GM10248 (cell line): ENCODE results near the gene TAF6L.

Experiments used
- CTCF ChIA-PET: fragments of 300-600 bp; sonication (Branson Sonifier 250); formaldehyde crosslinking; extraction: SDS; loops from one replicate; lab custom pipeline; 2021; ENCODE audit warnings: antibody characterized with exemption; lab: Yijun Ruan, JAX
- POLR2A ChIA-PET: fragments of 350-650 bp; sonication (Branson Sonifier 250); formaldehyde crosslinking; extraction: SDS; loops from one replicate; lab custom pipeline; 2020; ENCODE audit warnings: antibody characterized with exemption; lab: Yijun Ruan, JAX
- DNase-seq: peaks from one replicate; pipeline ENCODE4 v3.0.0; 2012; ENCODE audit errors: extremely low spot score
- TF ChIP-seq, protein P1 (sequence below): IDR thresholded peaks from 2 replicates; pipeline ENCODE4 v1.5.1; 2012; ENCODE audit warnings: mild to moderate bottlenecking, low read depth; ENCODE audit errors: extremely low read depth, missing control alignments, control extremely low read depth

The TAF6L gene

DNA sequence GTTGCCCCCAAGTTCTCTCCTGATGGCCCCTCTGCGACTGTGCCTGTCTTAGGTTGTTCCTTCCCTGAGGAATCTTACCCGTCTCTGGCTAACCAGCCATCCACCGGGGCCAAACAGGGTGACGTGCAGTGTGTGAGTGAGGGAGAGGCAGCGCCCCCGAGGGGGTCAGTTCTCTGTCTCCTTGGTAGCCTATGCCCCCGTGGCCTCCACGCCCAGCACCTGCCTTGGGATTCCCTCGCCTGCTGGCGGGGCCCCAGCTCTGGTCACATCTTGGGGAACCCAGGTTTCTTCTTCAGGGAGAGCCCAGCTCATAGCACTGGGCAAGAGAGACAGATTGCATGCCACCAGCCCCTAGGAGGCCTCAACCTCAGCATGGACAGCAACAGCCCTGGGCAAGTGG is 28.3 kb downstream of the TAF6L start:
- TF ChIP-seq, protein P1, sequence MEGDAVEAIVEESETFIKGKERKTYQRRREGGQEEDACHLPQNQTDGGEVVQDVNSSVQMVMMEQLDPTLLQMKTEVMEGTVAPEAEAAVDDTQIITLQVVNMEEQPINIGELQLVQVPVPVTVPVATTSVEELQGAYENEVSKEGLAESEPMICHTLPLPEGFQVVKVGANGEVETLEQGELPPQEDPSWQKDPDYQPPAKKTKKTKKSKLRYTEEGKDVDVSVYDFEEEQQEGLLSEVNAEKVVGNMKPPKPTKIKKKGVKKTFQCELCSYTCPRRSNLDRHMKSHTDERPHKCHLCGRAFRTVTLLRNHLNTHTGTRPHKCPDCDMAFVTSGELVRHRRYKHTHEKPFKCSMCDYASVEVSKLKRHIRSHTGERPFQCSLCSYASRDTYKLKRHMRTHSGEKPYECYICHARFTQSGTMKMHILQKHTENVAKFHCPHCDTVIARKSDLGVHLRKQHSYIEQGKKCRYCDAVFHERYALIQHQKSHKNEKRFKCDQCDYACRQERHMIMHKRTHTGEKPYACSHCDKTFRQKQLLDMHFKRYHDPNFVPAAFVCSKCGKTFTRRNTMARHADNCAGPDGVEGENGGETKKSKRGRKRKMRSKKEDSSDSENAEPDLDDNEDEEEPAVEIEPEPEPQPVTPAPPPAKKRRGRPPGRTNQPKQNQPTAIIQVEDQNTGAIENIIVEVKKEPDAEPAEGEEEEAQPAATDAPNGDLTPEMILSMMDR: no peak
- ChIA-PET POLR2A (interaction anchor here (0.6 to 3.2 kb wide), 4 partner anchors 8 to 208 kb away, joined by 3 to 28 read pairs (median 14); partner anchors contain the start of genes TMEM223, TUT1 and WDR74), CTCF (interaction anchor here (3.5 kb wide), 1 partner anchor 10 kb away, joined by 15 read pairs; no protein-coding TSS in a partner anchor)
- DNase-seq: no peak

DNA sequence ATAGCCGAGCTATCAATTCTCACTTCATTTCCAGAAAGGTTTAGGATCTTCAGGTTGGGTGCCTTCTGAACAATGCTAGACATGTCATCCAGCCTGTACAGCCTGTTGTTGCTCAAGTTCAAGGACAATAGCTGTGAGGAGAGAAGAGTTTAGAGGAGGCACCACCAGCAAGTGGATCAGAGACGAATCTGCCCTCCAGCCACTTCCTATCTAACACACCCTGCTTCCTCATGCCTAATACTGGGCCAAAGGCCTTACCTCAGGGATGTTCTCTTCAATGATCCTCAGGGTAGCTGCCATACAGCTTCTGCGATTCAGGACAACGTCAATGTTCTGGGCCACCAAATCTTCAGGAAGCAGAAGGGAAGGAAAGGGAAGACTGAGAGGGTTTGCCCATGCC is 29.9 kb downstream of the TAF6L start:
- CTCF ChIA-PET: interaction anchor here (1.1 to 3.5 kb wide), 6 partner anchors 8 to 179 kb away, joined by 3 to 15 read pairs (median 4); partner anchors contain the start of genes B3GAT3 and TMEM179B

DNA sequence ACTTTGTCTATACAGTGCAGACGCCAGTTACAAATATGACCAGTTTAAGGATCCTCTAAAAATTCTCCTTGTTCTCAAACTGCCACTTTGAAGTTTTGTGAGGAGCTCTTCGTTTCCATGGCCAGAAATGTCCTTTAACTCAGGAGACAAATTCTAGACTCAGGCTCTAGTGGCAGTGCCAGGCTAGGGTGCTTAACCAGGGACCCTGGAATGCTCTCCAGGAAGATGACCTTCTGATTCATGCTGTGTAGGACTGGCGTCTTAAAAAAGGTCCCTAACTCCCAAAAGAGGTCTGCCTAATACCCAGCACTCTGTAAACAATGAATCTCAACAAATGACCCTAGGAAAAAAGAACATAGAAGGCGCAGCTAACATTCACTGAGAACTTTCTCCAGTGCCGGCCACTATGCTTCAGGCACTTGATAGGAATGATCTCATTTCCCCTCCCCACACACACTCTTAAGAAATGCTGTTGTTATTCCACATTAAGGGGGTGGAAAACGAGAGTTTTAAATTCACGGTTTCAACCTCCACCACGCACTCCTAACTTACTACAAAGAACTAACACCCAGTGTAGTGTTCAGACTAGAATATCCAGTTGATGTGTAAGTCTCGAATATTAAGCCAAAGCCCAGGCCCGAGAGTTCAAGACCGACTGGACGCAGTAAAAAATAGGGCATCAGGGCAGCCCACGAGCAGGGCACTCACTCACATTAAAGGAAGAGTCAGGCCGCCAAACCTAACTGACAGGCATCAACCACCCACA is 33.3 kb downstream of the TAF6L start:
- no peak for DNase-seq
- TF ChIP-seq, protein P1: no peak
- CTCF ChIA-PET: interaction anchor here (1.9 kb wide), 1 partner anchor 18 kb away, joined by 7 read pairs; no protein-coding TSS in a partner anchor
- POLR2A ChIA-PET: interaction anchor here (0.7 to 2.0 kb wide), 8 partner anchors 9 to 50 kb away, joined by 3 to 13 read pairs (median 8); partner anchors contain the start of genes STX5, TEX54 and TMEM179B

More for the DNA sequence above, 29.9 kb downstream of the TAF6L start:
- DNase-seq: no peak
- POLR2A ChIA-PET: interaction anchor here (0.7 to 3.2 kb wide), 9 partner anchors 10 to 210 kb away, joined by 3 to 28 read pairs (median 5); partner anchors contain the start of genes C11orf98, CSKMT, SLC3A2 and STX5
- TF ChIP-seq, protein P1: no peak

DNA sequence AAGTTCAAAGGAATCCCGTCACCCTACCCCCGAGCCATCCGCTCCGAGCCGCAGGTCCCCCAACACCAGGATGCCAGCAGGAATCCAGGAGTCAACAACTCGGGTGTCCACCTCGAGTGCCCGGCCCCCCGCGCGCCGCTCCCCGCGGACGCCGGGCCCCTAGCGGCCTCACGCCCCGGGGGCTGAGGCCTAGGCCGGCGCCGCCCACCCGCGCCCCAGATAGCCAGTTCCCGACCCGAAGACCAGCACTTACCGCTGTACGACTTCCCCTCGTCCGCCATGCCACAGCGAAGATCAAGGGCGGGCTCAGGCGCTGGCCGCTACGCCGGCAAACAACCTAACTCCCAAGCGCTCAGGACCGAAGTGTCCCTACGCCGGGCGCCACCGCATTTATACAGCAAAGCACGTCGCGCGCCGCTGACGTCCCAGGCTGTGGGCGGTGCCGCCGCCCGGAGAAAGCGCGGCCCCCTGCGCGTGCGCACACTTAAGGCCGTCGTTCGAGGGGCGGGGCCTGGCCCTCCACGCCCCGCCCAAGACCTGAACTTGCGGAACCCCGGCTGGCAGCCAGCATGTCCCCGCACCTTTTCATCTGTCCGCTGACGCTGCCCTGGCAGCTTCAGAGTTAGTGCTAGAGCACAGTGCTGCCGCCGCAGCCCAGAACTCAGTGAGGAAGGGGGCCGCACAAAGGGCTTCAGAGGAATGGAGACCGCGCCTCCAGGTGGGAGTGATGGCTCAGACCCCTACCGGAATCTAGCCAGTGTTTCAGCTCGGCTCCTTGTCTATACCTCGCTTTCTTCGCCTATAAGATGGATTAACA is 34.1 kb downstream of the TAF6L start, which contains the start of gene NXF1:
NXF1 (minus strand) TSS at position 365 of the 817 bp plus-strand sequence; CDS start at position 281, 84 bp downstream.
- DNase-seq: peak; percentile 100
- TF ChIP-seq, protein P1: no peak
- POLR2A ChIA-PET: interaction anchor here (0.6 to 2.4 kb wide), 18 partner anchors 9 to 140 kb away, joined by 3 to 25 read pairs (median 4); partner anchors contain the start of genes C11orf98, CSKMT, STX5 and TEX54
- CTCF ChIA-PET: interaction anchor here (0.9 to 3.7 kb wide), 6 partner anchors 10 to 27 kb away, joined by 3 to 24 read pairs (median 4); partner anchors contain the start of genes STX5 and TMEM179B

DNA sequence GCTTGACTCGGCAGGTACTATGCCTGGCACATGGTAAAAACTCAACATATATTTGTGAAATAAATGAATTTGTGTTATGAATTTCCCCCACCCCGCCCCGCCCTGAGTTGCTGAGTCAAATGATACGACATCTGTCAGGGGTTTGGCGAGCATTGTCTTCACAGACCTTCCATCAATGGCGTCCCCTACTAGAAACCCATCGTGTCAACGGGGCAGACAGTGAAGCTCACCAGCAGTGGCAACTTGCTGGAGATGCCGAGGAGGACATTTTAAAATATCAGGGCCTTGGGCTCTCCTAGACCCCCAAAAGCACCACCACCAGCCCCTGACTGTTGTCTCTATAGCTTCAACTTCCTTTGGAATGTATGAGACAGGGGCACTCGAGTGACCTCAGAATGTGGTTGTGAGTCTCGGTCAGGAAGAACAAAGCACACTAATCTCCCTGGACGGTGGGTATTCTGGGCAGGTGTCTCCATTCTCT is 34.8 kb downstream of the TAF6L start:
- DNase-seq: no peak
- CTCF ChIA-PET: interaction anchor here (0.9 to 3.7 kb wide), 7 partner anchors 10 to 26 kb away, joined by 3 to 24 read pairs (median 4); partner anchors contain the start of genes STX5 and TMEM179B
- POLR2A ChIA-PET: interaction anchor here (0.6 to 2.4 kb wide), 17 partner anchors 9 to 141 kb away, joined by 3 to 25 read pairs (median 4); partner anchors contain the start of genes C11orf98, CSKMT, STX5 and TEX54
- TF ChIP-seq, protein P1: no peak
